IMR-90 (cell line): ENCODE measurements around the gene SMIM41. TPM values are rescaled to one million over a fixed set of nuclear protein-coding genes. Genes with fewer than 3 reads are reported as not detected.

Experiments
- ATAC-seq: fragments of 200-7000 bp; cut with Tn5 transposase; 2 replicates; pipeline ENCODE4 v1.9.1; 2020; ENCODE audit warnings: low read depth, mild to moderate bottlenecking, moderate library complexity
- BruUV-seq: library from RNA; stranded (reverse); fragments of 400-500 nt; replicated peaks from 2 replicates; lab custom pipeline; 2021; lab: Mats Ljungman, UMichigan
- CTCF ChIA-PET: fragments of 300-600 bp; formaldehyde crosslinking; extraction: SDS; loops from one replicate; lab custom pipeline; 2021; ENCODE audit warnings: antibody characterized with exemption; lab: Yijun Ruan, JAX
- POLR2A ChIA-PET: fragments of 300-600 bp; sonication (Branson Sonifier 250); formaldehyde crosslinking; loops from one replicate; lab custom pipeline; 2022; ENCODE audit warnings: antibody characterized with exemption; ENCODE audit not compliant: unreplicated experiment; lab: Charles Lee
- DNase-seq: peaks from one replicate; pipeline ENCODE4 v3.0.0; 2013
- H2AFZ ChIP-seq: replicated peaks from 2 replicates; pipeline ENCODE3; 2013; ENCODE audit warnings: low read length, mild to moderate bottlenecking; ENCODE audit not compliant: poor library complexity
- H2AK5ac ChIP-seq: 2 replicates; pipeline ENCODE4 v1.6.1; 2013; ENCODE audit warnings: low read depth, low read length, inconsistent platforms
- H2AK9ac ChIP-seq: replicated peaks from 2 replicates; pipeline ENCODE3; 2013; ENCODE audit warnings: mild to moderate bottlenecking, low read depth, low read length, moderate library complexity; ENCODE audit not compliant: poor library complexity
- H2BK120ac ChIP-seq: 2 replicates; pipeline ENCODE4 v1.6.1; 2013; ENCODE audit warnings: low read depth, low read length, inconsistent platforms
- H2BK15ac ChIP-seq: 3 replicates; pipeline ENCODE4 v1.6.1; 2013; ENCODE audit warnings: low read depth, low read length, inconsistent platforms
- H2BK20ac ChIP-seq: 2 replicates; pipeline ENCODE4 v1.6.1; 2013; ENCODE audit warnings: low read depth, mild to moderate bottlenecking, inconsistent platforms, low read length, moderate library complexity
- H2BK5ac ChIP-seq: 2 replicates; pipeline ENCODE4 v1.6.1; 2013; ENCODE audit warnings: mild to moderate bottlenecking, low read depth, low read length, inconsistent platforms; ENCODE audit not compliant: poor library complexity, severe bottlenecking
- H3K14ac ChIP-seq: replicated peaks from 2 replicates; pipeline ENCODE4 v1.6.1; 2013; ENCODE audit warnings: low read depth, low read length, inconsistent platforms
- H3K18ac ChIP-seq: 2 replicates; pipeline ENCODE4 v1.6.1; 2013; ENCODE audit warnings: low read depth, low read length, control low read depth
- H3K23ac ChIP-seq: 2 replicates; pipeline ENCODE4 v1.6.1; 2013; ENCODE audit warnings: low read depth, low read length, inconsistent platforms
- H3K27ac ChIP-seq: 2 replicates; pipeline ENCODE4 v1.5.1; 2013; ENCODE audit warnings: mild to moderate bottlenecking, control low read depth, low read length; ENCODE audit not compliant: insufficient read depth
- H3K27me3 ChIP-seq: 2 replicates; pipeline ENCODE4 v1.6.1; 2013; ENCODE audit warnings: low read length; ENCODE audit not compliant: control insufficient read depth, insufficient read depth
- H3K36me3 ChIP-seq: 2 replicates; pipeline ENCODE4 v1.6.1; 2013; ENCODE audit warnings: low read length, mixed read lengths; ENCODE audit not compliant: control insufficient read depth, insufficient read depth
- H3K4ac ChIP-seq: 2 replicates; pipeline ENCODE4 v1.6.1; 2013; ENCODE audit warnings: low read depth, low read length, inconsistent platforms
- H3K4me1 ChIP-seq: 2 replicates; pipeline ENCODE4 v1.6.1; 2013; ENCODE audit warnings: low read length, mixed read lengths; ENCODE audit not compliant: control insufficient read depth, insufficient read depth
- H3K4me2 ChIP-seq: 2 replicates; pipeline ENCODE4 v1.6.1; 2013; ENCODE audit warnings: low read depth, mild to moderate bottlenecking, control low read depth, low read length, moderate library complexity
- H3K4me3 ChIP-seq: 2 replicates; pipeline ENCODE4 v1.5.1; 2013; ENCODE audit warnings: low read depth, mild to moderate bottlenecking, control low read depth, low read length, moderate library complexity; ENCODE audit not compliant: insufficient read depth
- H3K56ac ChIP-seq: 2 replicates; pipeline ENCODE4 v1.6.1; 2013; ENCODE audit warnings: low read length, inconsistent platforms; ENCODE audit not compliant: insufficient read depth; ENCODE audit errors: extremely low read depth
- H3K79me1 ChIP-seq, 2 experiments: 2 replicates each; pipeline ENCODE4 v1.6.1; 2013; ENCODE audit warnings: low read length in 2 of 2, inconsistent platforms in 1 of 2, low read depth in 1 of 2
- H3K9ac ChIP-seq: 2 replicates; pipeline ENCODE4 v1.6.1; 2013; ENCODE audit warnings: low read depth, low read length, control low read depth
- H3K9me1 ChIP-seq: 2 replicates; pipeline ENCODE4 v1.6.1; 2013; ENCODE audit warnings: low read length, inconsistent platforms; ENCODE audit not compliant: insufficient read depth
- H3K9me3 ChIP-seq: 2 replicates; pipeline ENCODE4 v1.6.1; 2013; ENCODE audit warnings: low read length; ENCODE audit not compliant: control insufficient read depth, insufficient read depth
- H4K20me1 ChIP-seq: 2 replicates; pipeline ENCODE4 v1.6.1; 2013; ENCODE audit warnings: low read length, inconsistent platforms; ENCODE audit not compliant: insufficient read depth
- H4K5ac ChIP-seq: 2 replicates; pipeline ENCODE4 v1.6.1; 2013; ENCODE audit warnings: mild to moderate bottlenecking, low read depth, low read length, control low read depth
- H4K8ac ChIP-seq, 2 experiments: 2 replicates each; pipeline ENCODE4 v1.6.1; 2013; ENCODE audit warnings: low read depth in 2 of 2, low read length in 2 of 2, control low read depth in 1 of 2, inconsistent platforms in 1 of 2
- H4K91ac ChIP-seq: 2 replicates; pipeline ENCODE4 v1.6.1; 2013; ENCODE audit warnings: low read depth, low read length, inconsistent platforms; ENCODE audit not compliant: insufficient read depth
- BHLHE40 ChIP-seq: fragments of 150-350 bp; IDR thresholded peaks from 2 replicates; pipeline ENCODE4 v1.6.1; 2016; ENCODE audit warnings: mild to moderate bottlenecking, low read depth, low read length
- CEBPB ChIP-seq: IDR thresholded peaks from 2 replicates; pipeline ENCODE4 v1.6.1; 2012; ENCODE audit warnings: low read depth, low read length, improper control_type of control experiment
- CHD1 ChIP-seq: IDR thresholded peaks from 2 replicates; pipeline ENCODE4 v1.6.1; 2012; ENCODE audit warnings: low read depth, low read length, improper control_type of control experiment
- FOS ChIP-seq: fragments of 150-350 bp; IDR thresholded peaks from 2 replicates; pipeline ENCODE4 v1.6.1; 2016; ENCODE audit warnings: low read depth, low read length
- MAFK ChIP-seq: IDR thresholded peaks from 2 replicates; pipeline ENCODE4 v1.6.1; 2012; ENCODE audit warnings: low read depth, low read length, improper control_type of control experiment
- MAZ ChIP-seq: IDR thresholded peaks from 2 replicates; pipeline ENCODE4 v1.6.1; 2012; ENCODE audit warnings: low read depth, mild to moderate bottlenecking, low read length, improper control_type of control experiment, moderate library complexity, borderline replicate concordance
- MXI1 ChIP-seq: IDR thresholded peaks from 2 replicates; pipeline ENCODE4 v1.6.1; 2012; ENCODE audit warnings: low read depth, mild to moderate bottlenecking, low read length, moderate library complexity, borderline replicate concordance
- NFE2L2 ChIP-seq: fragments of 150-350 bp; IDR thresholded peaks from 2 replicates; pipeline ENCODE4 v1.6.1; 2016; ENCODE audit warnings: low read depth, mild to moderate bottlenecking, low read length
- POLR2A ChIP-seq: IDR thresholded peaks from 2 replicates; pipeline ENCODE4 v1.6.1; 2012; ENCODE audit warnings: mild to moderate bottlenecking, low read depth, low read length
- RAD21 ChIP-seq: IDR thresholded peaks from 2 replicates; pipeline ENCODE4 v1.6.1; 2012; ENCODE audit warnings: low read length, improper control_type of control experiment
- RCOR1 ChIP-seq: IDR thresholded peaks from 2 replicates; pipeline ENCODE4 v1.6.1; 2012; ENCODE audit warnings: mild to moderate bottlenecking, low read length, improper control_type of control experiment; ENCODE audit not compliant: insufficient replicate concordance
- RFX5 ChIP-seq: IDR thresholded peaks from 2 replicates; pipeline ENCODE4 v1.8.0; 2012; ENCODE audit warnings: low read depth, mild to moderate bottlenecking, low read length, moderate library complexity
- SMC3 ChIP-seq: fragments of 150-350 bp; IDR thresholded peaks from 2 replicates; pipeline ENCODE4 v1.6.1; 2016; ENCODE audit warnings: low read depth, mild to moderate bottlenecking, antibody characterized with exemption, low read length, moderate library complexity
- whole genome bisulfite sequencing, 2 experiments: methylation state at CpG; one replicate each; pipeline versions ENCODE4 v1.1.5 to v1.1.7; 2013; ENCODE audit warnings: missing lambda C conversion rate in 2 of 2; ENCODE audit not compliant: insufficient read length in 1 of 2; ENCODE audit errors: extremely low coverage in 2 of 2; 5-methylcytosine and 5-hydroxymethylcytosine counted together
- dilution Hi-C: fragments of 300-500 bp; cut with HindIII; formaldehyde crosslinking; loops from one replicate; pipeline ENCODE4 v1.14.3; 2018; ENCODE audit warnings: low sequenced_read_pairs; ENCODE audit not compliant: unreplicated experiment
- in situ Hi-C: fragments of 300-500 bp; cut with MboI; formaldehyde crosslinking; loops from 3 replicates; pipeline ENCODE4 v1.14.3; 2019; ENCODE audit warnings: low sequenced_read_pairs, inconsistent platforms, mixed read lengths
- intact Hi-C: fragments of 100-400 bp; cut with micrococcal nuclease; formaldehyde crosslinking; loops from 2 replicates; pipeline ENCODE4 v1.10.0; 2022
- polyA plus RNA-seq, 3 experiments: library from polyadenylated mRNA; depleted of rRNA; stranded (reverse); fragments of >200 nt; gene quantifications; 2 replicates each; pipeline ENCODE4 v1.2.3, GENCODE V29; 2012; ENCODE audit warnings: low replicate concordance in 1 of 3
- total RNA-seq: library from RNA; depleted of rRNA; stranded (reverse); fragments of >200 nt; gene quantifications from 2 replicates; pipeline ENCODE4 v1.2.3, GENCODE V29; 2012
- TF ChIP-seq, protein P1 (sequence below): fragments of 150-350 bp; IDR thresholded peaks from 2 replicates; pipeline ENCODE4 v1.6.1; 2017; ENCODE audit warnings: mild to moderate bottlenecking, antibody characterized with exemption, low read length, low read depth
- TF ChIP-seq, protein P2 (sequence below): fragments of 150-350 bp; IDR thresholded peaks from 2 replicates; pipeline ENCODE4 v1.6.1; 2016; ENCODE audit warnings: low read depth, mild to moderate bottlenecking, low read length, moderate library complexity, borderline replicate concordance
- TF ChIP-seq, protein P3 (sequence below): conservative IDR thresholded peaks from 2 replicates; pipeline ENCODE4 v1.5.1; 2012; ENCODE audit warnings: mild to moderate bottlenecking, low read depth, low read length, improper control_type of control experiment

Gene SMIM41
- total and polyA plus RNA-seq, 2 of the 4 experiments (the other 2 are of a cell fraction): not detected

DNA sequence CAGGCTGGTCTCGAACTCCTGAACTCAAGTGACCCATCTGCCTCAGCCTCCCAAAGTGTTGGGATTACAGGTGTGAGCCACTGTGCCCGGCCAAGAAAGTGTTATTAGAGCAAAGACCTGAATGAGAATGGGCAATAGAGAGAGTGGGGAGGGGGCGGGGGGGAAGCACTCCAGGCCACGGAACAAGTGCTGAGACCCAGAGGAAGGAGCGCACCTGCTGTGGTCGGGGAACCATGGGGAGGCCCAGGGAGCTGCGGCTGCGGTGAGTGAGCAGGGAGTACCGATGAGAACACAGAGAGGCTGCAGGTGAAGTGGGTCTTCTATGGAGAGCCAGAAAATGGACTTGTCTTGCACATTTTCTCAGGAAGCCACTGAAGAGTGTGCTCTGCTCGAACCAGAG lies 10.8 kb downstream of the SMIM41 start:
- no peaks in the 10 kb centered on the region for H3K9me3 ChIP-seq
- no peak for ATAC-seq
- dilution Hi-C loops (no loop called here), intact Hi-C loops (no loop called here), in situ Hi-C loops (no loop called here)
- no peak overlapping the region for H3K4me3 ChIP-seq
- no peak overlapping the region for H4K8ac ChIP-seq
- H3K23ac ChIP-seq: no peak overlapping the region
- H3K56ac ChIP-seq: no peak overlapping the region
- H3K14ac ChIP-seq: no peak overlapping the region
- no peak for TF ChIP-seq NFE2L2
- TF ChIP-seq RFX5: no peak
- TF ChIP-seq BHLHE40: no peak
- no peak for TF ChIP-seq FOS
- TF ChIP-seq POLR2A: no peak
- TF ChIP-seq CHD1: no peak
- TF ChIP-seq RAD21: no peak
- TF ChIP-seq, protein P1, sequence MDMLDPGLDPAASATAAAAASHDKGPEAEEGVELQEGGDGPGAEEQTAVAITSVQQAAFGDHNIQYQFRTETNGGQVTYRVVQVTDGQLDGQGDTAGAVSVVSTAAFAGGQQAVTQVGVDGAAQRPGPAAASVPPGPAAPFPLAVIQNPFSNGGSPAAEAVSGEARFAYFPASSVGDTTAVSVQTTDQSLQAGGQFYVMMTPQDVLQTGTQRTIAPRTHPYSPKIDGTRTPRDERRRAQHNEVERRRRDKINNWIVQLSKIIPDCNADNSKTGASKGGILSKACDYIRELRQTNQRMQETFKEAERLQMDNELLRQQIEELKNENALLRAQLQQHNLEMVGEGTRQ: no peak
- TF ChIP-seq RCOR1: no peak
- no peak for TF ChIP-seq SMC3
- TF ChIP-seq, protein P2, sequence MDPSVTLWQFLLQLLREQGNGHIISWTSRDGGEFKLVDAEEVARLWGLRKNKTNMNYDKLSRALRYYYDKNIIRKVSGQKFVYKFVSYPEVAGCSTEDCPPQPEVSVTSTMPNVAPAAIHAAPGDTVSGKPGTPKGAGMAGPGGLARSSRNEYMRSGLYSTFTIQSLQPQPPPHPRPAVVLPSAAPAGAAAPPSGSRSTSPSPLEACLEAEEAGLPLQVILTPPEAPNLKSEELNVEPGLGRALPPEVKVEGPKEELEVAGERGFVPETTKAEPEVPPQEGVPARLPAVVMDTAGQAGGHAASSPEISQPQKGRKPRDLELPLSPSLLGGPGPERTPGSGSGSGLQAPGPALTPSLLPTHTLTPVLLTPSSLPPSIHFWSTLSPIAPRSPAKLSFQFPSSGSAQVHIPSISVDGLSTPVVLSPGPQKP: no peak
- no peak for TF ChIP-seq CEBPB
- TF ChIP-seq MAFK: no peak
- TF ChIP-seq MAZ: no peak
- TF ChIP-seq, protein P3, sequence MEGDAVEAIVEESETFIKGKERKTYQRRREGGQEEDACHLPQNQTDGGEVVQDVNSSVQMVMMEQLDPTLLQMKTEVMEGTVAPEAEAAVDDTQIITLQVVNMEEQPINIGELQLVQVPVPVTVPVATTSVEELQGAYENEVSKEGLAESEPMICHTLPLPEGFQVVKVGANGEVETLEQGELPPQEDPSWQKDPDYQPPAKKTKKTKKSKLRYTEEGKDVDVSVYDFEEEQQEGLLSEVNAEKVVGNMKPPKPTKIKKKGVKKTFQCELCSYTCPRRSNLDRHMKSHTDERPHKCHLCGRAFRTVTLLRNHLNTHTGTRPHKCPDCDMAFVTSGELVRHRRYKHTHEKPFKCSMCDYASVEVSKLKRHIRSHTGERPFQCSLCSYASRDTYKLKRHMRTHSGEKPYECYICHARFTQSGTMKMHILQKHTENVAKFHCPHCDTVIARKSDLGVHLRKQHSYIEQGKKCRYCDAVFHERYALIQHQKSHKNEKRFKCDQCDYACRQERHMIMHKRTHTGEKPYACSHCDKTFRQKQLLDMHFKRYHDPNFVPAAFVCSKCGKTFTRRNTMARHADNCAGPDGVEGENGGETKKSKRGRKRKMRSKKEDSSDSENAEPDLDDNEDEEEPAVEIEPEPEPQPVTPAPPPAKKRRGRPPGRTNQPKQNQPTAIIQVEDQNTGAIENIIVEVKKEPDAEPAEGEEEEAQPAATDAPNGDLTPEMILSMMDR: no peak
- TF ChIP-seq MXI1: no peak
- no TSS peak for BruUV-seq
- H2BK120ac ChIP-seq: no peak overlapping the region
- DNase-seq: no peak
- no peak overlapping the region for H2BK5ac ChIP-seq
- no peak overlapping the region for H3K4ac ChIP-seq
- 68% methylated on average over 8 of the region's 10 CpGs; no CpG with 5 or more reads in 1 of the 2 experiments for WGBS, 2 experiments
- H3K18ac ChIP-seq: no peak overlapping the region
- no peak overlapping the region for H2AK5ac ChIP-seq
- no peaks in the 10 kb centered on the region for H3K9me1 ChIP-seq
- no peak overlapping the region for H2BK20ac ChIP-seq
- no peak overlapping the region for H4K5ac ChIP-seq
- H2AFZ ChIP-seq: no peak overlapping the region
- POLR2A ChIA-PET: no interaction called here
- no peak overlapping the region for H3K27ac ChIP-seq
- no peak overlapping the region for H2BK15ac ChIP-seq
- H3K4me2 ChIP-seq: no peak overlapping the region
- H3K4me1 ChIP-seq: no peaks in the 10 kb centered on the region
- peaks cover 28% of the 10 kb centered on the region for H3K27me3 ChIP-seq
- no peaks in the 10 kb centered on the region for H3K36me3 ChIP-seq
- no peak overlapping the region for H2AK9ac ChIP-seq
- CTCF ChIA-PET: interaction anchor here (1.3 kb wide), 1 partner anchor 65 kb away, joined by 4 read pairs; no protein-coding TSS in a partner anchor
- H4K91ac ChIP-seq: no peak overlapping the region
- no peaks in the 10 kb centered on the region for H4K20me1 ChIP-seq
- H3K79me1 ChIP-seq: no peaks in the 10 kb centered on the region
- no peak overlapping the region for H3K9ac ChIP-seq
